Fibroblast of pulmonary artery (primary cell): ENCODE results near the gene FRMPD2.
A peak's percentile ranks its signal among the peaks of the same experiment; 100 is the strongest.
"Not testable (repeated sequence)": the region's sequence is repeated elsewhere in the genome, so short reads cannot be mapped to it uniquely, and the experiment has no call there.

ENCODE experiments used
- DNase-seq: peaks from one replicate; pipeline ENCODE4 v3.0.0-alpha.2; 2010; ENCODE audit warnings: low read depth
- H3K4me3 ChIP-seq: replicated peaks from 2 replicates; pipeline ENCODE4 v1.5.1; 2011; ENCODE audit warnings: low read depth, mild to moderate bottlenecking, control low read depth, low read length, moderate library complexity
- TF ChIP-seq, protein P1 (sequence below): IDR thresholded peaks from 2 replicates; pipeline ENCODE4 v1.5.1; 2011; ENCODE audit warnings: mild to moderate bottlenecking, control low read depth, low read length, inconsistent platforms; ENCODE audit errors: missing control alignments

The FRMPD2 gene

DNA sequence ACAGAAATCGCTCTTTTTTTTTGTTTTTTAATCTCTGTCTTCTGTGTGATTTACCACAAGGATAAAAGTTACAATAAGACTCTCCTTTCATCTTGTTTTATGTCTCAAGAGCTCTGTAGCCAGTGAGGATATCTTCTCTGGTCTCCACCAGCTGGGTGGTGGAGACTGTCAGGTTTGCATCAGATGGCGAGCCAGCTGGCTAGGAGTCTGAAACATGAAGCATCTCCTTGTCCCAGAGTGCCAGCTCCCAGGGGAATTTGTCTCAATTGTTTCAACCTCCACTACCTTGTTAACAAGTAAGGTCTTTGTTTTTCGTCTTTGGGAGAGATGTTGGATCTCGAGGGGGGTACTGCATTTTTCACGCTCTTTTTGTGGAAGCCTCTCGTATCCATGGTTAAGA is 47.3 kb downstream of the FRMPD2 start:
- no peak for DNase-seq
- no peak overlapping the region for H3K4me3 ChIP-seq
- TF ChIP-seq, protein P1, sequence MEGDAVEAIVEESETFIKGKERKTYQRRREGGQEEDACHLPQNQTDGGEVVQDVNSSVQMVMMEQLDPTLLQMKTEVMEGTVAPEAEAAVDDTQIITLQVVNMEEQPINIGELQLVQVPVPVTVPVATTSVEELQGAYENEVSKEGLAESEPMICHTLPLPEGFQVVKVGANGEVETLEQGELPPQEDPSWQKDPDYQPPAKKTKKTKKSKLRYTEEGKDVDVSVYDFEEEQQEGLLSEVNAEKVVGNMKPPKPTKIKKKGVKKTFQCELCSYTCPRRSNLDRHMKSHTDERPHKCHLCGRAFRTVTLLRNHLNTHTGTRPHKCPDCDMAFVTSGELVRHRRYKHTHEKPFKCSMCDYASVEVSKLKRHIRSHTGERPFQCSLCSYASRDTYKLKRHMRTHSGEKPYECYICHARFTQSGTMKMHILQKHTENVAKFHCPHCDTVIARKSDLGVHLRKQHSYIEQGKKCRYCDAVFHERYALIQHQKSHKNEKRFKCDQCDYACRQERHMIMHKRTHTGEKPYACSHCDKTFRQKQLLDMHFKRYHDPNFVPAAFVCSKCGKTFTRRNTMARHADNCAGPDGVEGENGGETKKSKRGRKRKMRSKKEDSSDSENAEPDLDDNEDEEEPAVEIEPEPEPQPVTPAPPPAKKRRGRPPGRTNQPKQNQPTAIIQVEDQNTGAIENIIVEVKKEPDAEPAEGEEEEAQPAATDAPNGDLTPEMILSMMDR, result no peak

GRCh38 chr10:48224979-48225560 is 49.4 kb downstream of the FRMPD2 start:
- TF ChIP-seq, protein P1, result no peak
- peak; percentile 11 for DNase-seq

GRCh38 chr10:48224296-48224695 is 50.2 kb downstream of the FRMPD2 start:
- H3K4me3 ChIP-seq, result no peak overlapping the region
- no peak for DNase-seq
- TF ChIP-seq, protein P1, result no peak

More at GRCh38 chr10:48224979-48225560, 49.4 kb downstream of the FRMPD2 start:
- H3K4me3 ChIP-seq, result no peak overlapping the region

DNA sequence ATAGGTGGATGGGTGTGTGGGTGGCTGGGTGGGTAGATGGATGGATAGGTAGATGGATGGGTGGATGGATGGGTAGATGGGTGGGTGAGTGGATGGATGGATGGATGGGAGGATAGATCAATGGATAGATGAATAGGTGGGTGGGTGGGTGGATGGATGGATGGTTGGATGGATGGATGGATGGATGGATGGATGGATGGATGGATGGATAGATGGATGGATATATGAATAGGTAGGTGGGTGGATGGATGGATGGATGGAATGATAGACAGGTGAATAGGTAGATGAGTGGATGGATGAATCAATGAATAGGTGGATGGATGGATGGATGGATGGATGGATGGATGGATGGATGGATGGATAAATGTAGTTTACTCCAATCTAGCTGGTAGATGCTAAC is 52.7 kb downstream of the FRMPD2 start:
- no peak for DNase-seq
- H3K4me3 ChIP-seq, result no peak overlapping the region
- TF ChIP-seq, protein P1, result no peak

- H3K4me3 ChIP-seq, DNase-seq: not testable (repeated sequence)
Observed at GRCh38 chr10:48221031-48221430, 53.5 kb downstream of the FRMPD2 start.

DNA sequence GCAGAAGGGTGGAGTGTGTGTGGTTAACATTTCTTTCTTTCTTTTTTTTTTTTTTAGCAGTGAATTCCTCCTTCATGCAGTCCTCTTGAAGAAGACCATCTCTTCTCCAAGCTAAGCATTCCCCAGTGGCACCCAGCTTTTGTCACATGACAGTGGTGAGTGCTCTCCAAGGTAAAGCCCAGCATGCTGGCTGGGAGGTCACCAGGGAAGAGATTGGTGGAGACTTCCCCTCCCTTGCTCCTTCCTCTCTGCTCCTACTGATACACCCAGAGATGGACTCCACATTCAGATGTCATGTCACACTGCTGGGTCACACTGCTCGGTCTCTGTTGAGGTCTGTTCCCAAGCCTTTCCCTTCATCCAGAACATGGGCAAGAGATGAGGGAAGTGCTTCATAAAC is 55.3 kb downstream of the FRMPD2 start:
- TF ChIP-seq, protein P1, result no peak
- H3K4me3 ChIP-seq, result no peak overlapping the region
- DNase-seq, result no peak

GRCh38 chr10:48216744-48217143 is 57.8 kb downstream of the FRMPD2 start:
- TF ChIP-seq, protein P1, result no peak
- no peak for DNase-seq
- H3K4me3 ChIP-seq, result no peak overlapping the region
